Esophagus muscularis mucosa (tissue), 4 donors: ENCODE measurements around the gene GPR62. TPM values are rescaled to one million over a fixed set of nuclear protein-coding genes. Genes with fewer than 3 reads are reported as not detected.

ENCODE experiments used
- DNase-seq: peaks from one replicate; pipeline ENCODE4 v3.0.0-alpha.2; 2017; ENCODE audit errors: extremely low spot score
- H3K27ac ChIP-seq, 4 donors: fragments of 200-600 bp; sonication (generic); replicated peaks in 1 of 4; 1 replicate in 3 of 4; 2 replicates in 1 of 4; pipeline ENCODE4 v1.5.1; 2016 to 2019; ENCODE audit warnings: mild to moderate bottlenecking in 1 of 4
- H3K27me3 ChIP-seq, 4 donors: fragments of 200-600 bp; sonication (generic); one replicate each; pipeline versions ENCODE4 v1.5.1 to v1.6.0; 2016 to 2019
- H3K36me3 ChIP-seq, 4 donors: fragments of 200-600 bp; sonication (generic); one replicate each; pipeline ENCODE4 v1.5.1; 2016 to 2019
- H3K4me1 ChIP-seq, 4 donors: fragments of 200-600 bp; sonication (generic); one replicate each; pipeline ENCODE4 v1.5.1; 2016 to 2019
- H3K4me3 ChIP-seq, 4 donors: fragments of 200-600 bp; sonication (generic); 1 replicate in 2 of 4; 2 replicates in 2 of 4; pipeline ENCODE4 v1.5.1; 2016 to 2019; ENCODE audit warnings: mild to moderate bottlenecking in 4 of 4, moderate library complexity in 1 of 4
- H3K9me3 ChIP-seq, 4 donors: fragments of 200-600 bp; sonication (generic); 1 replicate in 3 of 4; 2 replicates in 1 of 4; pipeline ENCODE4 v1.5.1; 2016 to 2019
- CTCF ChIP-seq, 3 experiments: fragments of 200-600 bp in 2 of 3; fragments of 450-650 bp in 1 of 3; sonication (generic) in 2 of 3; IDR thresholded peaks; one replicate each; pipeline ENCODE4 v1.5.1; 2017 to 2019; ENCODE audit warnings: antibody characterized with exemption in 3 of 3, mild to moderate bottlenecking in 2 of 3, moderate library complexity in 1 of 3
- EP300 ChIP-seq: sonication (generic); formaldehyde crosslinking; IDR thresholded peaks from one replicate; pipeline ENCODE4 v1.6.1; 2017; ENCODE audit warnings: antibody characterized with exemption
- POLR2A ChIP-seq: fragments of 450-650 bp; IDR thresholded peaks from one replicate; pipeline ENCODE4 v1.6.1; 2017; ENCODE audit warnings: antibody characterized with exemption, moderate library complexity, mild to moderate bottlenecking, low read depth
- POLR2AphosphoS5 ChIP-seq, 2 donors: sonication (generic); formaldehyde crosslinking; IDR thresholded peaks; one replicate each; pipeline ENCODE4 v1.6.1; 2017; ENCODE audit warnings: antibody characterized with exemption in 2 of 2
- WGBS: methylation state at CpG from one replicate; pipeline ENCODE4 v1.1.5; 2018; 5-methylcytosine and 5-hydroxymethylcytosine counted together
- intact Hi-C: fragments of 100-400 bp; cut with DNase I; formaldehyde crosslinking; loops from one replicate; pipeline ENCODE4 v1.15.1; 2023
- total RNA-seq, 4 donors: library from RNA; depleted of rRNA; stranded (reverse); fragments of >200 nt; gene quantifications; one replicate each; pipeline versions ENCODE4 v1.1.0 to v1.2.1, GENCODE V29; 2016

Gene GPR62
- total RNA-seq, 4 donors from 2014 or later: 0.11 to 0.42 (median 0.18) TPM

GRCh38 chr3:51950899-51951298 is 4.3 kb upstream of the GPR62 start:
- no peak for DNase-seq

GRCh38 chr3:51953445-51953844 is 1.7 kb upstream of the GPR62 start:
- no peak for TF ChIP-seq POLR2A
- TF ChIP-seq EP300: no peak
- no peak for TF ChIP-seq CTCF (IDR thresholded peaks at IDR 0.05)
- TF ChIP-seq POLR2AphosphoS5 (IDR thresholded peaks at IDR 0.05): no peak
- H3K27ac ChIP-seq: no peak overlapping the region
- H3K36me3 ChIP-seq: peaks cover 0 to 24% (median 21%) of the 10 kb centered on the region in 4 donors
- intact Hi-C loops: no loop called here
- no peak overlapping the region for H3K4me3 ChIP-seq
- H3K9me3 ChIP-seq: no peaks in the 10 kb centered on the region
- 68% methylated on average over 3 of the region's 3 CpGs for WGBS
- H3K4me1 ChIP-seq: peaks cover 10 to 22% (median 20%) of the 10 kb centered on the region in 4 donors
- no peaks in the 10 kb centered on the region for H3K27me3 ChIP-seq
- DNase-seq: no peak

More at GRCh38 chr3:51950899-51951298, 4.3 kb upstream of the GPR62 start:
- intact Hi-C loops: no loop called here
- no peak for TF ChIP-seq CTCF (IDR thresholded peaks at IDR 0.05)
- no peak for TF ChIP-seq POLR2AphosphoS5 (IDR thresholded peaks at IDR 0.05)
- TF ChIP-seq POLR2A: no peak
- TF ChIP-seq EP300: no peak
- H3K36me3 ChIP-seq: peaks cover 0 to 38% (median 29%) of the 10 kb centered on the region in 4 donors
- peaks cover 3 to 11% (median 9%) of the 10 kb centered on the region in 4 donors for H3K4me1 ChIP-seq
- no peak overlapping the region for H3K27ac ChIP-seq
- H3K4me3 ChIP-seq: no peak overlapping the region
- no peaks in the 10 kb centered on the region for H3K9me3 ChIP-seq
- H3K27me3 ChIP-seq: no peaks in the 10 kb centered on the region
- 87% methylated on average over 2 of the region's 2 CpGs for WGBS

GRCh38 chr3:51954105-51954504 is 1.1 kb upstream of the GPR62 start:
- intact Hi-C loops: no loop called here
- Histone ChIP-seq H3K9me3 (no peaks in the 10 kb centered on the region), H3K4me3 (no peak overlapping the region), H3K36me3 (peaks cover 0 to 24% (median 23%) of the 10 kb centered on the region in 4 donors), H3K27me3 (no peaks in the 10 kb centered on the region), H3K27ac (no peak overlapping the region), H3K4me1 (peaks cover 10 to 22% (median 20%) of the 10 kb centered on the region in 4 donors)
- no peak for TF ChIP-seq CTCF (IDR thresholded peaks at IDR 0.05)
- no peak for TF ChIP-seq EP300
- TF ChIP-seq POLR2AphosphoS5 (IDR thresholded peaks at IDR 0.05): no peak
- DNase-seq: no peak
- WGBS: 76% methylated on average over 6 of the region's 6 CpGs

- DNase-seq: no peak
- intact Hi-C loops: no loop called here
- peaks cover 10 to 22% (median 20%) of the 10 kb centered on the region in 4 donors for H3K4me1 ChIP-seq
- H3K4me3 ChIP-seq: no peak overlapping the region
- WGBS: 83% methylated on average over 1 of the region's 1 CpG
- H3K9me3 ChIP-seq: no peaks in the 10 kb centered on the region
- H3K36me3 ChIP-seq: peaks cover 4 to 27% (median 25%) of the 10 kb centered on the region in 4 donors
- no peak for TF ChIP-seq POLR2A
- TF ChIP-seq CTCF (IDR thresholded peaks at IDR 0.05): no peak
- TF ChIP-seq EP300: no peak
- no peak for TF ChIP-seq POLR2AphosphoS5 (IDR thresholded peaks at IDR 0.05)
- no peaks in the 10 kb centered on the region for H3K27me3 ChIP-seq
- no peak overlapping the region for H3K27ac ChIP-seq
Measured at GRCh38 chr3:51954713-51955112, 468 bp upstream of the GPR62 start.
